DMS153 (cell line): ENCODE measurements around the gene PSMB11.

ENCODE experiments used
- DNase-seq: peaks from one replicate; lab custom pipeline; 2025; lab: John Stamatoyannopoulos, UW

The PSMB11 gene

GRCh38 chr14:23058654-23059504, 16.9 kb downstream of the PSMB11 start:
- no peak for DNase-seq

- DNase-seq = no peak
Measured at GRCh38 chr14:23060536-23061260, 18.7 kb downstream of the PSMB11 start.

GRCh38 chr14:23062002-23062401, 20.0 kb downstream of the PSMB11 start:
- DNase-seq = no peak

GRCh38 chr14:23063601-23064000, 21.6 kb downstream of the PSMB11 start:
- no peak for DNase-seq

GRCh38 chr14:23066368-23066767, 24.4 kb downstream of the PSMB11 start:
- no peak for DNase-seq

- DNase-seq = no peak
Measured at GRCh38 chr14:23066855-23067744, 25.1 kb downstream of the PSMB11 start.

GRCh38 chr14:23067847-23068788, 26.1 kb downstream of the PSMB11 start:
- DNase-seq = no peak

- DNase-seq = no peak
Measured at GRCh38 chr14:23068789-23069412, 26.9 kb downstream of the PSMB11 start.

GRCh38 chr14:23069413-23069806, 27.4 kb downstream of the PSMB11 start:
- no peak for DNase-seq

- DNase-seq = no peak
Measured at GRCh38 chr14:23070262-23071129, 28.5 kb downstream of the PSMB11 start.

GRCh38 chr14:23071244-23071920, 29.4 kb downstream of the PSMB11 start:
- DNase-seq = no peak

GRCh38 chr14:23071921-23072539, 30.0 kb downstream of the PSMB11 start:
- no peak for DNase-seq

GRCh38 chr14:23074906-23075305, 32.9 kb downstream of the PSMB11 start:
- no peak for DNase-seq

GRCh38 chr14:23076785-23077408, 34.9 kb downstream of the PSMB11 start:
- no peak for DNase-seq

GRCh38 chr14:23077962-23078361, 36.0 kb downstream of the PSMB11 start:
- no peak for DNase-seq

GRCh38 chr14:23078692-23079116, 36.7 kb downstream of the PSMB11 start:
- DNase-seq = no peak

- DNase-seq = no peak
Measured at GRCh38 chr14:23079716-23080115, 37.7 kb downstream of the PSMB11 start.

- no peak for DNase-seq
Measured at GRCh38 chr14:23080474-23080873, 38.5 kb downstream of the PSMB11 start.
